ENCODE results near the gene C11orf86.

GRCh38 chr11:66978717-66979116 lies 3.6 kb downstream of the C11orf86 start:
- no peak for TF ChIP-seq CTCF (IDR thresholded peaks at IDR 0.05)
- TF ChIP-seq POLR2A (IDR thresholded peaks at IDR 0.05): no peak

Measured in right lobe of liver (tissue), 4 donors.